Measurements from ENCODE around the gene COX6B2.

The COX6B2 gene

DNA sequence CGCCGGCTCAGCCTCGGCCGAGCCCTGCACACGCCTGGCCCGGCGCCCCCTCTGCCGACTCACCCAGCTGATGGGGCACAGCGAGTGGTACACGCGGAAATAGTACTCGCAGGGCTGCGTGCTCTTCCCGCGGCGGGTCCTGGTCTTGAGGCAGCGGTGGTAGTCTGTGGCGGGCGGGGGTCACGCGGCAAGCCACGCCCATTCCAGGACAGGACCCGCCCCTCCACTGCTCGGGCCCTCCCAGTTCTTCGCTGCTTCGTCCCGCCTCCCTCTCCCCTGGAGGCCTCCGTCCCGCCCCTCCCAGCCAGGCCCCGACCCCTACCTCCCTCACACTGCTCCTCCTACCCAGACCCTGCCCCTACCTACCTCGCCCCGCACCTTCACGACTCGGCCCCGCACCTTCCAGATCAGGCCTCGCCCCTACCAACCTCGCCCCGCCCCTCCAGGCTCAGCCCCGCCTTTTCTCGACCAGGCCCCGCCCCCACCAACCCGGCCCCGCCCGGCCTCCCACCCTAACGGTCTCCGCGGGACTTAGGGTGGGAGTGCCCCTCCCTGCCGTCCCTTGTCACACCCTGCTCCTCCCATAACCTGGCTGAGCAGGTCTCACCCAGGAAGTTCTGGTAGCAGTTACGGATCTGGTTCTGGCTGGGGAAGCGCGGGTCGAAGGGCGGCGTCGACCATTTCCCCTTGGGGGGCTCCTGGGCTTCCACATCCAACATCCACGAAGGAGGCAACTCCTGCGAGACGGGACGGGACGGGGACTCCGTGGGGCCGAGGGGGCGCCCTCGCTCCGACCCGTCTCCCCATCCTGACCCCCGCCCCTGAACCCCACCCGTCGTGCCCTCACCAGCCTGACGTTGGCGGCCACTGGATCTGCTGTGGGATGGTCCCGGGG, 469 bp downstream of the COX6B2 start:
- H3K9ac ChIP-seq (ENCODE audit: low read depth, low read length) = peak overlapping the region; percentile 34; the same call in 1 of the 2 replicates
- no peak overlapping the region for H3K27ac ChIP-seq (ENCODE audit: low read length)
- H3K27me3 ChIP-seq (ENCODE audit: insufficient read depth, low read length) = peaks cover 81% of the 10 kb centered on the region
- H3K36me3 ChIP-seq (ENCODE audit: insufficient read depth, low read depth, low read length) = no peaks in the 10 kb centered on the region
- no peaks in the 10 kb centered on the region for H3K9me3 ChIP-seq (ENCODE audit: insufficient read depth, low read depth, low read length)
- H3K4me3 ChIP-seq (ENCODE audit: low read length) = peak overlapping the region; percentile 66
- H3K4me1 ChIP-seq (ENCODE audit: insufficient read depth, low read length) = no peaks in the 10 kb centered on the region; the same call in 1 of the 2 replicates

DNA sequence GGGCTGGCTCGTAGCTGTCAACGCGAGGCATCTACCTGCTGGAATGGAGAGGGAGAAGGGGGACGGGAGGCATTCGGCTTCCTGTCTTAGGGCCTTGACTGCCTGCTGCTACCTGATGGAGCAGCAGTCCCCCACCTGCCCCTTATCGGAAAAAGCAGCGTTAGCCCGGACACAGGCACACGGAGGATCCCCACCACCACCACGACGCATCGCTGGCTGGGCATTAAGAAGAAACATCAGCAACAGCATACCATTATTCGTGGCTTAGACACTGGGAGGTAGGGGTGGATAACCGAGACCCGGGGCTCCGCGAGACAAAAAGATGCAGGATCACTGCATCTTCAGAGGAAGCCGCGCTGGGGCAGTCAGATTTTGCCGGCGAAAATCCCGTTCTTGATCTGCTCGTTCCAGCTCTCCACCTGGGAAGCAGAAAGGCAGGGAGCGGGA, 1.1 kb downstream of the COX6B2 start:
- no peaks in the 10 kb centered on the region for H3K9me3 ChIP-seq (ENCODE audit: insufficient read depth, low read depth, low read length)
- H3K4me1 ChIP-seq (ENCODE audit: insufficient read depth, low read length) = peaks cover 6% of the 10 kb centered on the region; the same call in 1 of the 2 replicates
- H3K27me3 ChIP-seq (ENCODE audit: insufficient read depth, low read length) = peaks cover 76% of the 10 kb centered on the region
- peak overlapping the region; percentile 66 for H3K4me3 ChIP-seq (ENCODE audit: low read length)
- H3K36me3 ChIP-seq (ENCODE audit: insufficient read depth, low read depth, low read length) = no peaks in the 10 kb centered on the region
- peak overlapping the region; percentile 34; the same call in 1 of the 2 replicates for H3K9ac ChIP-seq (ENCODE audit: low read depth, low read length)
- H3K27ac ChIP-seq (ENCODE audit: low read length) = no peak overlapping the region

DNA sequence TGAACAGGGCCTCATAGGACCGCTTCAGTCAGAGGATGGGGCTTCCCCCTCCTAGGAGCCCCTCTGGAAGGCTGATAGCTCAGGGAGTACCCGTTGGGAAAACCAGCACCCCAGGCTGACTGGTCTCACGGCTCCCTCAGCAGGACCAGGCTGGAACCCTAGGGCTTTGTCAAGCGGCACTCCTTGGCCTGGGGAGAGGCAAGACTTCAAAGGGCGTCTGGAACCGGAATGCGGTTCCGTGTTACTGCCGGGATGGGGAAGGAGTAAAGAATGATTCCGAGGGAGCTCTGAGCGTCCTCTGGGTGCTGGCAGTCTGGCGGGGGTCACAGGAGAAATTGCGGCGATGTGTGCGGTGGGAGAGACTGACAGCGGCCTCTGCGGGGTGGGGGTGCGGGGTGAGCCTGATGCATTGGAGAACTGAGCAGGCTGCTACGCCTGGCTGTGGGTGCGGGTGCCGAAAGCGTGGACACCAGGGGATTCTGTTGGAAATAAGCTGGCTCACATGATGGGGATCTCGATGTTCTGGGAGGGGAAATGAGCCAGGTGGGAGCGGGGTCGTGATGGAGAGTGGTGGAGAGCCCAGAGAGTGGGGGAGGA, 1.9 kb downstream of the COX6B2 start:
- peaks cover 13% of the 10 kb centered on the region; the same call in 1 of the 2 replicates for H3K4me1 ChIP-seq (ENCODE audit: insufficient read depth, low read length)
- no peak overlapping the region for H3K9ac ChIP-seq (ENCODE audit: low read depth, low read length)
- no peaks in the 10 kb centered on the region for H3K36me3 ChIP-seq (ENCODE audit: insufficient read depth, low read depth, low read length)
- no peak overlapping the region for H3K27ac ChIP-seq (ENCODE audit: low read length)
- H3K9me3 ChIP-seq (ENCODE audit: insufficient read depth, low read depth, low read length) = no peaks in the 10 kb centered on the region
- H3K4me3 ChIP-seq (ENCODE audit: low read length) = peak overlapping the region; percentile 66; the same call in 1 of the 2 replicates
- H3K27me3 ChIP-seq (ENCODE audit: insufficient read depth, low read length) = peaks cover 71% of the 10 kb centered on the region

DNA sequence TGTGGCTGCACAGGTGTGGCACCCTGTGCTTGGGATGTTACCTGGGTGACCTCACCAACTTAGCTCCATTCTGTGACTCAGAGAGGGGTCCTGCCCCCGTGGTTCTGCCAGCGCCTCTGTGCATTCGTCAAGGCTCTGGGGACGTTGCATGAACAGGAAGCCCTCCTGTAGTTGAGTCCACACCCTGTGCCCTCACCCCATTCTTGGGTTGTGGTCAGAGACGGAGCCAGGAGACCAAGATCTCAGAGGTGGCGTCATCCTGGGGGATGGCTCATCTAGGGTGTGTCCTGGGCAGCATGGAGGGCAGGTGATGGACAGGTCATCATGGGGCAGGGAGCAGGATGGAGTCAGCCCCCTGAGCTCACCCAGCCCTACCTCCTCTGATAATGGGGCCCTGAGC, 2.5 kb downstream of the COX6B2 start:
- no peak overlapping the region for H3K4me3 ChIP-seq (ENCODE audit: low read length)
- no peaks in the 10 kb centered on the region for H3K36me3 ChIP-seq (ENCODE audit: insufficient read depth, low read depth, low read length)
- peaks cover 66% of the 10 kb centered on the region for H3K27me3 ChIP-seq (ENCODE audit: insufficient read depth, low read length)
- H3K9me3 ChIP-seq (ENCODE audit: insufficient read depth, low read depth, low read length) = no peaks in the 10 kb centered on the region
- H3K4me1 ChIP-seq (ENCODE audit: insufficient read depth, low read length) = peaks cover 13% of the 10 kb centered on the region; the same call in 1 of the 2 replicates
- no peak overlapping the region for H3K9ac ChIP-seq (ENCODE audit: low read depth, low read length)
- H3K27ac ChIP-seq (ENCODE audit: low read length) = no peak overlapping the region

DNA sequence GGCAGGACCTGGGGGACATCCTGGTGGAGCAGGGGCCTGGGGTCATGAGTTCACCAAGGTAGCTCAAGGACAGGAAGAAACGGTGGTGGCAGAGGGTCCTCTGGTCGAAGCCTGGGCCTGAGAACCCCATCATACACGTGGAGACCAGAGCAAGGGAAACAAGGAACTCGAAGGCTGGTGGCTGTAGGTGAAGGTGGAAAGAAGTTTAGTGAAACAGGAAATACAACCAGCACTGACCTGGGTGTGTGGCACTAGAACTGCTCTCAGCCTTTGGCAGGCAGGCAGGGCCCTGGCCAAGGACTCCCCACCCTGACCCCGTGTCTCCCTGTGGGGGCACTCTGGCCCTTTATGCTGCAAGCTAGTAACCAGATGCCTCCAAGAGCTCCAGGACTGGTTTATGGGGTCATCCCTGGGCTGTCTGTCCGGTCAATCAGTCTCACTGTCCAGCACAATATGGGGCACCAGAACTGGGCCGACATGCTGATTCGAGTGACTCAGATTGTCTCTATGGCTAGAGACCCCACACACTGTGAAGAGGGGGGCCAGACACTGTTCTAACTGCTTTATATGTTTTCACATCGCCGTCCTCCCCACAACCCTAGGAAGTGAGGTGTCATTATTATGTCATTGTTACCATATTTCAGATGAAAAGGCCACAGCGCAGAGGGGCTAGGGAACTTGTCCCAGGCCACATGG, 3.8 kb downstream of the COX6B2 start:
- Histone ChIP-seq H3K36me3 (ENCODE audit: insufficient read depth, low read depth, low read length) (0 out of 2 replicates have a peak, but pooled peaks cover 7% of the 10 kb centered on the region), H3K27me3 (ENCODE audit: insufficient read depth, low read length) (peaks cover 53% of the 10 kb centered on the region), H3K27ac (ENCODE audit: low read length) (no peak overlapping the region), H3K4me3 (ENCODE audit: low read length) (no peak overlapping the region), H3K4me1 (ENCODE audit: insufficient read depth, low read length) (peaks cover 13% of the 10 kb centered on the region; the same call in 1 of the 2 replicates), H3K9ac (ENCODE audit: low read depth, low read length) (no peak overlapping the region; the same call in 1 of the 2 replicates), H3K9me3 (ENCODE audit: insufficient read depth, low read depth, low read length) (no peaks in the 10 kb centered on the region)

DNA sequence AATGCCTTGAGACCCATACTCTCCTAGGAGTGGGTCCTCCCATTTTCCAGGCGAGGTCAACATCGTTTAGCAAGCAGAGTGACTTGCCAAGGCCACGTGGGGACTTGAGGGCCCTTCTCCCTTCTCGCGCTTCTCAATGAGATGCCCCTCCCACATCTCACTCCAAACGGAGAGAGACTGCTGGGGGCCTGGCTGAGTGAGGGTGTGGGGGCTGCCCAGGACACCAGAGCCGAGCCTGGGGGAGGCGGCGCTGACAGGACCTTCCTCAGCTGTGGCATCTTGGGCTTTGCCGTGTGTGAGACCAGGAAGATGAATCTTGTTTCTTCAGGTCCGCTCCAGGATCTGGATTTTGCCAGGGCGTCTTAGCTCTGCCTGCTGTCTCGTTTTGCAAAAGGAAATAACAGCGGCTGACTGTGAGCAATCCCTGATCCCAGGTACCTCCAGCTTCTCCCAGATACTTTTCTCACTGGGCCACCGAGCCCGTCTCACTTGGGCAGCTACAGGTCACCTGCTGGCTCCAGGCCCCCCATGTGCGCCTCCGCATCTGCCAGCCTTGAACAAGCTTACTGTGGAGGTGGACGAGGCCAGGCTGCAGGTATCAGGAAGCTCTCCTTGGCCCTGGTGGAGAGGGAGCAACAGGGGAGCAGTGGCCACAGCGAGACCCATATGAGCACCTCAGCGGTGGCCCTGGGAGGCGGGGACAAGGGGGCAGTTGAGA, 6.0 kb downstream of the COX6B2 start:
- peak overlapping the region; percentile 35; the same call in 1 of the 2 replicates for H3K4me3 ChIP-seq (ENCODE audit: low read length)
- H3K9me3 ChIP-seq (ENCODE audit: insufficient read depth, low read depth, low read length) = no peaks in the 10 kb centered on the region
- H3K4me1 ChIP-seq (ENCODE audit: insufficient read depth, low read length) = peaks cover 13% of the 10 kb centered on the region; the same call in 1 of the 2 replicates
- H3K27ac ChIP-seq (ENCODE audit: low read length) = peak overlapping the region; percentile 87
- peak overlapping the region; percentile 68; the same call in 1 of the 2 replicates for H3K9ac ChIP-seq (ENCODE audit: low read depth, low read length)
- peaks cover 21% of the 10 kb centered on the region for H3K36me3 ChIP-seq (ENCODE audit: insufficient read depth, low read depth, low read length)
- peaks cover 31% of the 10 kb centered on the region for H3K27me3 ChIP-seq (ENCODE audit: insufficient read depth, low read length)

DNA sequence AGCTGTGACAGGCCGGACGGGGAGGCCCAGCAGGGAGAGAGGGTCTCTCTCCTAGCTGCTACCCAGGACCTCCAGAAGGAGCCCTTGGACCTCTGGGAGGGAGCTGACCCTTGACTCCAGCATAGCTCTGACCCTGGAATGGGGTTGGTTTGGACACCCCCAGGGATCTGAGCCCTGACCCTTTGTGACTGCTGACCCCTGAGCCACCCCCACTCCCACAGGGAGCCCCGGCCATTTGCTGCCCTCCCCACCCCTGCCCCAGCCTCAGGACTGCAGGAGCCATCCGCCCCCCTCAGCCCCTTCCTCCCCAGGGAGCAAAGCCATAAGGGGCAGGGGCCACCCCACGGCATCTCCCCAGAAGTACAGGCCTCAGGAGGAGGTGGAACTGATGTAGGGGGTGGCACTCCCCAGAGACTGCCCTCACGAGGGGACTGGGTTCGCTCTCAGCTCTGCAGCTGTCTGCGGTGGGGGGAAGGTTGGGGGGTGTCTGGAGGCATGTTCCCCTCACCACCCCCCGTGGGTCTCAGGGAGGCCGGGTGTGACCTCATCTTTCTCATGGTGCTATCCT, 7.0 kb downstream of the COX6B2 start:
- Histone ChIP-seq H3K36me3 (ENCODE audit: insufficient read depth, low read depth, low read length) (peaks cover 31% of the 10 kb centered on the region), H3K4me3 (ENCODE audit: low read length) (no peak overlapping the region; the same call in 1 of the 2 replicates)

DNA sequence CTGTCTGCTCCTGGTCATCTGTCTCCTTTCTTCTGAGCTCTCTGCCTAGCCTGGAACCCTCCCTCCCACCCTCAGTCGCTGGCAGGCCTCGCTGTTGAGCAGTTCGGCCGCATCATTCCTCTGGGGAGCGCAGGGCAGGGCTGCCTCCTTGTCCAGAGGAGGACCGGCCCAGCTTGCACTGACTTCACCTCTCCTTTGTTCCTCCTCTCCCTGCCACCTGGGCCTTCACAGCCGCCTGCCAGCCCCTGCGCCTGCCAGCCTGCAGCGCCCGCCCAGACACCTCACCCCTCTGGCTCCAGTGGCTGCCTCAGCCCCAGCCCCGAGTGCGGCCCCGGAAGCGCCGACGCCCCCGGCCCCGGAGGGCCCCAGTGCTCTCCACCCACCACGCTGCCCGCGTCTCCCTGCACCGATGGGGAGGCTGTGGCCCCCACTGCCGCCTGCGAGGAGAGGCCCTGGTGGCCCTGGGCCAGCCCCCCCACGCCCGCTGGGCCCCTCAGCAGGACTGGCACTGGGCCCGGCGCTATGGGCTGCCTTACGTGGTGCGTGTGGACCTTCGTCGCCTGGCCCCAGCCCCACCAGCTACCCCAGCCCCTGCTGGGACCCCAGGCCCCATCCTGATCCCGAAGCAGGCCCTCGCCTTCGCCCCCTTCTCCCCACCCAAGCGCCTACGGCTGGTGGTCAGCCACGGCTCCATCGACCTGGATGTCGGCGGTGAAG, 7.6 kb downstream of the COX6B2 start:
- no peaks in the 10 kb centered on the region for H3K9me3 ChIP-seq (ENCODE audit: insufficient read depth, low read depth, low read length)
- no peak overlapping the region for H3K4me3 ChIP-seq (ENCODE audit: low read length)
- H3K9ac ChIP-seq (ENCODE audit: low read depth, low read length) = no peak overlapping the region
- peaks cover 13% of the 10 kb centered on the region; the same call in 1 of the 2 replicates for H3K4me1 ChIP-seq (ENCODE audit: insufficient read depth, low read length)
- peaks cover 35% of the 10 kb centered on the region for H3K36me3 ChIP-seq (ENCODE audit: insufficient read depth, low read depth, low read length)
- H3K27me3 ChIP-seq (ENCODE audit: insufficient read depth, low read length) = peaks cover 15% of the 10 kb centered on the region
- H3K27ac ChIP-seq (ENCODE audit: low read length) = no peak overlapping the region

More for the DNA sequence above, 7.0 kb downstream of the COX6B2 start:
- Histone ChIP-seq H3K27me3 (ENCODE audit: insufficient read depth, low read length) (peaks cover 22% of the 10 kb centered on the region), H3K4me1 (ENCODE audit: insufficient read depth, low read length) (peaks cover 13% of the 10 kb centered on the region; the same call in 1 of the 2 replicates), H3K27ac (ENCODE audit: low read length) (peak overlapping the region; percentile 87), H3K9me3 (ENCODE audit: insufficient read depth, low read depth, low read length) (no peaks in the 10 kb centered on the region), H3K9ac (ENCODE audit: low read depth, low read length) (peak overlapping the region; percentile 68; the same call in 1 of the 2 replicates)

DNA sequence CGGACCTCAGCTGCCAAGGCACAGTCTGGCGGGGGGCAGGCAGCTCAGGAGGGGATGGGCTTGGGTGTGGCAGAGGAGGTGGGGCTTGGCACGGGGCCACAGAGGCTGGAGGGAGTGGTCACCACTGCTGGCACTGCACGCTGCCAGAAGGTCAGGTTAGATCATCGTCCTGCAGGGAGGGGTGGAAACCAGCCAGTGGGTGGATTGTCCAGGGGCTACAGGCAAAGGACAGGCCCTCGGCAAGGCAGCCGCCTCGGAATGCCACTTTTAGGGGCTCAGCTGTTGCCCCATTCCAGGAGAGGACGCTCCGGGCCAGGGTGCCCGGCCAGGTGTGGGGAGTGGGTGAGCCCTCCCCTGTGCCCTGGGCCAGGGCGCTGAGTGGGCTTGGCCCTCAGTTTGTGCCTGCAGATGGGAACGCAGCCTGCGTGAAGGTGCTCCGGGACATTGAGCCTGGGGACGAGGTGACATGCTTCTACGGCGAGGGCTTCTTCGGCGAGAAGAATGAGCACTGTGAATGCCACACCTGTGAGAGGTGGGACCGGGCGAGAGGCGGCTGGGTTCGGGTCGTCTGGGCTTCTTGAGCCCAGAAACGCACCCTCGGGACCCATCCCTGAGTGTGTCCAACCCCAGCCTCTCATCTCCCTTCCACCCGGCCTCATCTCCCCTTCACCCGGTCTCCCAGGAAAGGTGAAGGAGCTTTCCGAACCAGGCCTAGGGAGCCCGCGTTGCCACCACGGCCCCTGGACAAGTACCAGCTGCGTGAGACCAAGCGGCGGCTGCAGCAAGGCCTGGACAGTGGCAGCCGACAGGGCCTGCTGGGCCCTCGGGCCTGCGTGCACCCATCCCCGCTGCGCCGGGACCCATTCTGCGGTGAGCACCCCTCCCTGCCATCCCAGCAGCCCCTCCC, 8.4 kb downstream of the COX6B2 start:
- H3K27ac ChIP-seq (ENCODE audit: low read length) = no peak overlapping the region
- peaks cover 17% of the 10 kb centered on the region; the same call in 1 of the 2 replicates for H3K4me1 ChIP-seq (ENCODE audit: insufficient read depth, low read length)
- H3K27me3 ChIP-seq (ENCODE audit: insufficient read depth, low read length) = peaks cover 7% of the 10 kb centered on the region
- no peak overlapping the region for H3K4me3 ChIP-seq (ENCODE audit: low read length)
- no peaks in the 10 kb centered on the region for H3K9me3 ChIP-seq (ENCODE audit: insufficient read depth, low read depth, low read length)
- no peak overlapping the region for H3K9ac ChIP-seq (ENCODE audit: low read depth, low read length)
- H3K36me3 ChIP-seq (ENCODE audit: insufficient read depth, low read depth, low read length) = peaks cover 38% of the 10 kb centered on the region
